Measurements from ENCODE around the gene FBXO21.

The FBXO21 gene

GRCh38 chr12:117162167-117162539 is 28.1 kb downstream of the FBXO21 start:
- no peak for DNase-seq

- DNase-seq, result no peak
Observed at GRCh38 chr12:117161460-117162166, 28.7 kb downstream of the FBXO21 start.

GRCh38 chr12:117159674-117160073 is 30.6 kb downstream of the FBXO21 start:
- no peak for DNase-seq

- peak; percentile 74 for DNase-seq
Observed at GRCh38 chr12:117158911-117159553, 31.2 kb downstream of the FBXO21 start.

GRCh38 chr12:117158096-117158495 is 32.2 kb downstream of the FBXO21 start:
- no peak for DNase-seq

- DNase-seq, result no peak
Observed at GRCh38 chr12:117155278-117156060, 34.8 kb downstream of the FBXO21 start.

- no peak for DNase-seq
Observed at GRCh38 chr12:117152793-117153775, 37.2 kb downstream of the FBXO21 start.

GRCh38 chr12:117151403-117152031 is 38.8 kb downstream of the FBXO21 start:
- no peak for DNase-seq

GRCh38 chr12:117149431-117149830 is 40.8 kb downstream of the FBXO21 start:
- no peak for DNase-seq

GRCh38 chr12:117148642-117149041 is 41.6 kb downstream of the FBXO21 start:
- DNase-seq, result no peak

- DNase-seq, result no peak
Observed at GRCh38 chr12:117147639-117148038, 42.6 kb downstream of the FBXO21 start.

- DNase-seq, result no peak
Observed at GRCh38 chr12:117145597-117146154, 44.6 kb downstream of the FBXO21 start.

- DNase-seq, result no peak
Observed at GRCh38 chr12:117144599-117144998, 45.7 kb downstream of the FBXO21 start.

GRCh38 chr12:117143008-117143532 is 47.2 kb downstream of the FBXO21 start:
- no peak for DNase-seq

- no peak for DNase-seq
Observed at GRCh38 chr12:117142094-117142493, 48.2 kb downstream of the FBXO21 start.

GRCh38 chr12:117141097-117141898 is 49.0 kb downstream of the FBXO21 start:
- DNase-seq, result no peak

GRCh38 chr12:117140397-117141096 is 49.7 kb downstream of the FBXO21 start:
- DNase-seq, result no peak

- no peak for DNase-seq
Observed at GRCh38 chr12:117139025-117139717, 51.1 kb downstream of the FBXO21 start.

GRCh38 chr12:117134721-117135120 is 55.5 kb downstream of the FBXO21 start:
- DNase-seq, result no peak
